ENCODE measurements around the gene CGB7.

Gene CGB7

DNA sequence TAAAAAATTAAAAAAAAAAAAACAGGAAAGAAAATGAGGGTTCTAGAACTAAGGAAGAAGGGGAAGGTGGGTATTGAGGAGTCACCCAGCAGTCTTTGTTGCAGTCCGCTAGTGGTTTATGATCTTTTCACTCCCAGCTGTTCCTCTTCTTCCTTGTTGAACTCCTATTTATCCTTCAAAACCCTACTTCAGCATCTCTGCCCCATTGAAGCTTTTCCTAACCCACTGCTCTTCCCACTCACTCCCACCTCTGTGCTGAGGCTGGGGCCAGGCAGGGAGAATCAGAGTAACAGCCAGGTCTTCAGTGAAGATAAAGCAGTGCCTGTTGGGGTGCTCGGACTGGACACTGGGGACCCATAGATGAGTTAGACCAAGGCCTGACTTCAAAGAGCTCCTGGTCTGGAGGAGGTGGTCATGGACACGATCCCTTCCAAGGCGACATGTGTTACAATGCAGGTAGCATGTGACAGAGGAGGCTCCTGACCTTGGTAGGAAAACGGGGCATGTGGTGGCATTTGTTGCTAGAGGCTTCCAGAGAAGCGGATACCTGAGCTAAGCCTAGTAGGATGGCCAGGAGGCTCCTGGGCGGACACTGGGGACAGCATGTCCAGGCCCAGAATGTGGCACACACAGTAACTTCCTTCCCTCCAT lies 52.5 kb downstream of the CGB7 start:
- CTCF ChIA-PET, result no interaction called here
- TF ChIP-seq ELF4 (IDR thresholded peaks at IDR 0.05) (no peak), LEF1 (IDR thresholded peaks at IDR 0.05; ENCODE audit: borderline replicate concordance) (no peak), ZNF384 (IDR thresholded peaks at IDR 0.05) (no peak), BHLHE40 (IDR thresholded peaks at IDR 0.05; ENCODE audit: borderline replicate concordance) (no peak)
- TF ChIP-seq, protein P1, sequence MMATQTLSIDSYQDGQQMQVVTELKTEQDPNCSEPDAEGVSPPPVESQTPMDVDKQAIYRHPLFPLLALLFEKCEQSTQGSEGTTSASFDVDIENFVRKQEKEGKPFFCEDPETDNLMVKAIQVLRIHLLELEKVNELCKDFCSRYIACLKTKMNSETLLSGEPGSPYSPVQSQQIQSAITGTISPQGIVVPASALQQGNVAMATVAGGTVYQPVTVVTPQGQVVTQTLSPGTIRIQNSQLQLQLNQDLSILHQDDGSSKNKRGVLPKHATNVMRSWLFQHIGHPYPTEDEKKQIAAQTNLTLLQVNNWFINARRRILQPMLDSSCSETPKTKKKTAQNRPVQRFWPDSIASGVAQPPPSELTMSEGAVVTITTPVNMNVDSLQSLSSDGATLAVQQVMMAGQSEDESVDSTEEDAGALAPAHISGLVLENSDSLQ (IDR thresholded peaks at IDR 0.05), result no peak
- POLR2A ChIA-PET, result no interaction called here
- DNase-seq (ENCODE audit: extremely low spot score), result no peak

Measured in HEK293T (cell line).